ENCODE measurements around the gene MS4A8.

MS4A8 gene

DNA sequence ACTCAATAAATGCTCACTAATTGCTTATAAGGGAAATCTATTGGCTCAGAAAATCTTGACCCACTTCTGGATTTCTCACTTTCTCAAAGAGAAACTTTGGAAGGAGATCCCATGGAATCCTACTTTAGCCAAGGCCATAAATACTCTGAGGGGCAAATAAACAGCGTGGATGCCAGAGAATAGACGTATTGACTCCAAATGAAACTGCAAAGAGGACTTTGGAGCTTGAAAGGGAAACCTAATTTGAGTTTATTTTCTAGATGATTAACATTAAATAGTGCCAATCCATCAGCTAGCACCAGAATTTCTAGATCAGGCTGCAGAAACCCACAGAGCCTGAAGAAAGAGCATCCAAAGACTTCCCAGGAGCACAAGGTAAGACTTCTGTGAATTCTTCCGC lies 25.0 kb downstream of the MS4A8 start, which contains the start of gene MS4A18:
MS4A18 (plus strand) TSS at position 301 of the 400 bp plus-strand sequence.
- no peak within 1 kb of the TSS for H3K4me3 ChIP-seq (replicated peaks; ENCODE audit: low read depth, low read length)
- TF ChIP-seq, protein P1, sequence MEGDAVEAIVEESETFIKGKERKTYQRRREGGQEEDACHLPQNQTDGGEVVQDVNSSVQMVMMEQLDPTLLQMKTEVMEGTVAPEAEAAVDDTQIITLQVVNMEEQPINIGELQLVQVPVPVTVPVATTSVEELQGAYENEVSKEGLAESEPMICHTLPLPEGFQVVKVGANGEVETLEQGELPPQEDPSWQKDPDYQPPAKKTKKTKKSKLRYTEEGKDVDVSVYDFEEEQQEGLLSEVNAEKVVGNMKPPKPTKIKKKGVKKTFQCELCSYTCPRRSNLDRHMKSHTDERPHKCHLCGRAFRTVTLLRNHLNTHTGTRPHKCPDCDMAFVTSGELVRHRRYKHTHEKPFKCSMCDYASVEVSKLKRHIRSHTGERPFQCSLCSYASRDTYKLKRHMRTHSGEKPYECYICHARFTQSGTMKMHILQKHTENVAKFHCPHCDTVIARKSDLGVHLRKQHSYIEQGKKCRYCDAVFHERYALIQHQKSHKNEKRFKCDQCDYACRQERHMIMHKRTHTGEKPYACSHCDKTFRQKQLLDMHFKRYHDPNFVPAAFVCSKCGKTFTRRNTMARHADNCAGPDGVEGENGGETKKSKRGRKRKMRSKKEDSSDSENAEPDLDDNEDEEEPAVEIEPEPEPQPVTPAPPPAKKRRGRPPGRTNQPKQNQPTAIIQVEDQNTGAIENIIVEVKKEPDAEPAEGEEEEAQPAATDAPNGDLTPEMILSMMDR (IDR thresholded peaks at IDR 0.05; ENCODE audit: low read depth, low read length, missing control alignments): no peak
- DNase-seq (ENCODE audit: extremely low read depth, low read depth): no peak

DNA sequence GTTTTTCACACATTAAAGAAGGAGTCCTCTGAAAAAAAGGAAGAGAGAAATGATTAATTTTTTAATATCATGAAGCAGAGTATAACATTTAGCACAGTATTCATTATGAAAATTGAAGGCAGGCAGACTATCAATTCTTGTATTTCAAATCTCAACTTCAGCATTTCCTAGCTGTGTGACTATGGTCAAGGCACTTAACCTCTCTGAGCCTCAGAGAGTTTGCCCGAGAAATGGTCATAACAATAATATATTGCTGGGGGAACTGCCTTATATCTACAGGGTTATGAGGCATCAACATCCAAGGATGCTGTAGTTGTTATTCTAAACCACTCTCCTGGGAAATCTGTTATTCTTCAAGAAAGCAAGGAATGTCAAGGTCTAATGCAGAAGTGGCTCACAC lies 26.2 kb downstream of the MS4A8 start:
- no peak for DNase-seq (ENCODE audit: extremely low read depth, low read depth)
- TF ChIP-seq, protein P1 (IDR thresholded peaks at IDR 0.05; ENCODE audit: low read depth, low read length, missing control alignments): no peak

GRCh38 chr11:60731586-60731985 lies 32.2 kb downstream of the MS4A8 start:
- TF ChIP-seq, protein P1 (IDR thresholded peaks at IDR 0.05; ENCODE audit: low read depth, low read length, missing control alignments): no peak
- no peak overlapping the region for H3K4me3 ChIP-seq (replicated peaks; ENCODE audit: low read depth, low read length)
- no peak for DNase-seq (ENCODE audit: extremely low read depth, low read depth)

More for the DNA sequence above, 26.2 kb downstream of the MS4A8 start:
- H3K4me3 ChIP-seq (replicated peaks; ENCODE audit: low read depth, low read length): no peak overlapping the region

DNA sequence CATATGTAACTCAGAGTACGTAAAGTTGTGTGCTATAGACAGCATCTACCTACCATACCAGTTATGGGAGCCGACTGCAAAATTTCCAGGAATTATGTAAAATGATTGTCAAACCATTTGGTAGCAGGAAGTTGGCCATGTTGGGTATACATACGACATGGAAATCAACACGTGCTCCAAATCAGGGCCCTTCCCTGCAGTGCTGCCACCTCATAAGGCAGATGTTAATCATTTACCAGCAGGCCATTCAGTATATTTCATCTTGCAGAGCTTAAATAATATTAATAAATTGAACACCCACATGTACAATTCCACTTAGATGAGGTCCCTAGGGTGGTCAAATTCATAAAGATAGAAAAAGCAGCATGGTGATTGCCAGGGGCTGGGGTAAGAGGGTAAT lies 34.9 kb downstream of the MS4A8 start:
- H3K4me3 ChIP-seq (replicated peaks; ENCODE audit: low read depth, low read length): no peak overlapping the region
- DNase-seq (ENCODE audit: extremely low read depth, low read depth): no peak
- TF ChIP-seq, protein P1 (IDR thresholded peaks at IDR 0.05; ENCODE audit: low read depth, low read length, missing control alignments): no peak

GRCh38 chr11:60739114-60739513 lies 39.7 kb downstream of the MS4A8 start:
- TF ChIP-seq, protein P1 (IDR thresholded peaks at IDR 0.05; ENCODE audit: low read depth, low read length, missing control alignments): no peak
- H3K4me3 ChIP-seq (replicated peaks; ENCODE audit: low read depth, low read length): no peak overlapping the region
- DNase-seq (ENCODE audit: extremely low read depth, low read depth): no peak

DNA sequence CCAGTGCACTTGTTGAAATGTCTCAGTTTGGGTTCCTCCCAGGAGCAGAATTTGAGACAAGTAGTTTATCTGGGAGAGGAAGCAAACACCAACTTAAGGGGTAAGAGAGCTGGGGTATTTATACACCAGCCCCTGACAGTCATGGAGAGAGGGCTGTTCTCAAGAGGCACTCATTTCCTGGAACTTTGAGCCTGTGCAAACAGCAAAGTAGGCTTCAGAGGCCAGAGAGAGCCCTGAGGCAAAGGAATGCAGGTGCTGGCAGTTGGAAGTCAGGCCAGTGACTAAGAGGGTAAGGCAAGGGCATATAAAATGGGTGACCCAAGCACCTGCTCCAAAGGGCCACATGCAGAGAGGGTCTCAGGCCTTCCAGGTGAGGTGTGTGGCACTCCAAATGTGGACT lies 41.2 kb downstream of the MS4A8 start:
- no peak overlapping the region for H3K4me3 ChIP-seq (replicated peaks; ENCODE audit: low read depth, low read length)
- TF ChIP-seq, protein P1 (IDR thresholded peaks at IDR 0.05; ENCODE audit: low read depth, low read length, missing control alignments): no peak
- no peak for DNase-seq (ENCODE audit: extremely low read depth, low read depth)

- no peak for DNase-seq (ENCODE audit: extremely low read depth, low read depth)
- TF ChIP-seq, protein P1 (IDR thresholded peaks at IDR 0.05; ENCODE audit: low read depth, low read length, missing control alignments): no peak
- H3K4me3 ChIP-seq (replicated peaks; ENCODE audit: low read depth, low read length): no peak overlapping the region
Observed at GRCh38 chr11:60741421-60741820, 42.0 kb downstream of the MS4A8 start.

Measured in HFF-Myc (cell line).